Measurements from ENCODE around the gene UBAP1.
A peak's percentile ranks its signal among the peaks of the same experiment; 100 is the strongest.
"Not testable (repeated sequence)": the region's sequence is repeated elsewhere in the genome, so short reads cannot be mapped to it uniquely, and the experiment has no call there.

The UBAP1 gene

DNA sequence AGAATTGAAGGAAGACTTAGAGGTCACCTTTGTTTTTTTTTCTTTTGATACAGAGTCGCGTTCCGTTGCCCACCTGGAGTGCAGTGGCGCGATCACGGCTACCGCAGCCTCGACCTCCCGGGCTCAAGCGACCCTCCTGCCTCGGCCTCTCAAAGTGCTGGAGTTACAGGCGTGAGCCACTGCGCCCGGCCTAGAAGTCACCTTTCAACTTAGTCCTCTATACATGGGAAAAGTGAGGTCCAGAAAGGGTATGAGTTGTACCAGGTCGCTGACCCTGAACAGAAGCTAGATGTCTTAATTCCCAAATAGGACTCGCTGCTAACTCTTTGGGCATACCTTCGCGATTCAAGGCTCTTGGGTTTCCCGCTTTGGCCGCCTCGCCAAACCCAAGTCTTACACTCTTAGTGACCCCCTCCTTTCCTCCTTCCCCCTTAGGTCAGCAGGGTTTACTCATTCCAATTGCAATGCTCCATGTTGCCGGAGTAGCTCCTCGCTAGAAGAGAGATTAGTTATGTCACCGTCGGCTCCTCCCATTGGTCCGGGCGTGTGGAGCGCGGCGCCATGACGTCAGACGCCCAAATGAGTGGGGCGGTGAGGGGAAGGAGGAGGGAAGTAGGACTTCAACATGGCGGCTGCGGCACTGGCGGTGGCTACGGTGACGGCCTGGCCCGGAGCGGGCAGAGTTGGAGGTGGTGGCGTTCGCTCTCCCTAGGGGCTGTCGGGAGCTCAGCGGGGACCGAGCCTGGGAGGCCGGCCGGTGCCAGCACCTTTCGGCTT lies at the start of gene UBAP1:
UBAP1 (plus strand) TSS at position 608 of the 777 bp plus-strand sequence. CDS start 41,872 bp downstream, outside the sequence.
- DNase-seq (ENCODE audit: low spot score) = peak; percentile 98

DNA sequence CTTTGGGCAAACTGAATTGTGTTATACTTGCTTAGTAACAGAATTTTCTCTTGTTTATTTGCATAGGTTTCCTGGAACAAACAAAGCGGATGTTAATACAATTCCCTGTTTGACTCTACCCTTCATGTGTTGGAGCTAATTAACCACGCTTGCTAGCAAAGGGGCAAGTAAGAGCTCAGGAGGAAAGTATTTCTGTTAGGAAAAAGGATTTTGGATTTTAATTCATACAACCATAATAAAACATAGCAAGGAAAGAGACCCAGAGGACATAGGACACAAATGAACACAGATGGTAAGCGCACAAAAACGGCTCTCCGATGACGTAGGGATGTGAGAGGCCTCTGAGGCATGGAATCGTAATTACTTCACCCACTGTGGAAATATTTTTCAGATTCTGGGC lies 47.3 kb upstream of the UBAP1 start:
- DNase-seq (ENCODE audit: low spot score) = no peak

DNA sequence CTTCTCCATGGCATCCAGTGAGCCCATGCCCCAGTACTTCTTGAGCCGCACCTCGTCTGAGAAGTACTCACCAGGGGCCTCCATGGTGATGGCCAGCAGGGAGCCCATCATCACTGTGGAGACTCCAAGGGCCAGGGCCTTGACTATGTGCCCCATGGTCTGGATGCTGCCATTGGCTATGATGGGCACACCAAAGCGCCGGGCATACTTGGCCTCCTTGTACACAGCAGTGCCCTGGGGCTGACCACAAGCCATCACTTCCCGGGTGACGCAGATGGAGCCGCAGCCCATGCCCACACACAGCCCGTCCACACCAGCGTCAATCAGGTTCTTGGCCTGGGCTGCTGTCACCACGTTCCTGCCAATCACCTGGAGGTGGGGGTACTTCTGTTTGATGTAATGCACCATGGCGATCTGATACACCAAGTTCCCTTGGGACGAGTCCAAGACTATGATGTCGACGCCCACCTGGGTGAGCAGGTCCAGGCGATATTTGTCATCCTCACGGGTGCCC lies 45.4 kb upstream of the UBAP1 start:
- DNase-seq (ENCODE audit: low spot score) = no peak

DNA sequence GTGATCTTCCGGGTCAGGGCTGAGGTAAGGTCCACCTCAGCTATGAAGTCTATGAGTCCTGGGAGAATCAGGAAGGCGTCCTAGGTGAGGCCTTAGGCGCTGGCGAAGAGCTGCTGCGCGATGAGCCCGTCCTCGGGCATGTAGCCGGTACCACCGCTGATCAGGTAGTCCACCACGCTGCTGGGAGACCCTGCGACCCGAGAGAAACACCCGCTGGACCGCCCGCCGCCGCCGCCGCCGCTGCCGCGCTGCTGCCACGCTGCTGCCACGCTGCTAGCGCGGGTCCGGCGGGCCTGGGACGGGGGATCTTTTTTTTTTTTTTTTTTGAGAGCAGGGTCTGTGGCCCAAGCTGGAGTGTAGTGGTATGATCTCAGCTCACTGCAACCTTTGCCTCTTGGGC lies 44.3 kb upstream of the UBAP1 start:
- DNase-seq (ENCODE audit: low spot score) = no peak

DNA sequence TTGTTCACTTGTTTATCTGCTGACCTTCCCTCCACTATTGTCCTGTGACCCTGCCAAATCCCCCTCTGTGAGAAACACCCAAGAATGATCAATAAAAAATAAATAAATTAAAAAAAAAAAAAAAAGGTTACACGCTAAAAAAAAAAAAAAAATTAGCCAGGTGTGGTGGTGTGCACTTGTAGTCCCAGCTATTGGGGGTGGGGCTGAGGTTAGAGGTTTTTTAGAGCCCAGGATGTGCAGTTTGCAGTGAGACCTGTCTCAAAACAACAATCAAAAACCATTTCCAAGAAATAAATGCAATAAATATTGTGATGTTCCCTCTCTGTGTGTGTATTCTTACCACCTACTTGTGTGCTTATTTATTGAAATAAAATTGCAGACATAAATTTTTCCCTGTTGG lies 40.2 kb upstream of the UBAP1 start:
- DNase-seq (ENCODE audit: low spot score) = not testable (repeated sequence)

DNA sequence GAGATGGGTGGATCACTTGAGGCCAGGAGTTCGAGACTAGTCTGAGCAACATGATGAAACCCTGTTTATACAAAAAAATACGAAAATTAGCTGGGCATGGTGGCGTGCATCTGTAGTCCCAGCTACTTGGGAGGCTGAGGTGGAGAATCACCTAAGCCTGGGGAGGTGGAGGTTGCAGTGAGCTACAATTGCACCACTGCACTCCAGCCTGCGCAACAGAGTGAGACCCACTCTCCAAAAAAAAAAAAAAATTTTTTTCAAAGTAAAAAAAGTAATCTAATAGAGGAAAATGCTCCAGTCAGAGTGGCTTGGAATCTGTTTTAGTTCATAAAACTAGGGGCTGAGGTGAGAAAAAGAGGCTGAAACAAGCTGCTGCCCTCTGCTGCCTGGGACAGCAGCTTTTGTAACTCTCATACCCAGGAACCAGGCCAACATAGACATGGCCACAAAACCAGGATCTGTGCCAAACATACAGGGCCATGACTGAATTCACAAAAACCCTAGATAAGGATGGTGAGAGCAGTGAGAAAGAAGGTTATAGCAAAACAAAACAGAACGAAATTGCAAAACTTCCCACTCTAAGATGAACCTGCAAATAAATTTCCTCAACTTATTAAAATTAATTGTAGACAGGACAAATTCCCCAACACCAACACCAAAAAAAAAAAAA lies 39.2 kb upstream of the UBAP1 start:
- DNase-seq (ENCODE audit: low spot score) = peak; percentile 45

DNA sequence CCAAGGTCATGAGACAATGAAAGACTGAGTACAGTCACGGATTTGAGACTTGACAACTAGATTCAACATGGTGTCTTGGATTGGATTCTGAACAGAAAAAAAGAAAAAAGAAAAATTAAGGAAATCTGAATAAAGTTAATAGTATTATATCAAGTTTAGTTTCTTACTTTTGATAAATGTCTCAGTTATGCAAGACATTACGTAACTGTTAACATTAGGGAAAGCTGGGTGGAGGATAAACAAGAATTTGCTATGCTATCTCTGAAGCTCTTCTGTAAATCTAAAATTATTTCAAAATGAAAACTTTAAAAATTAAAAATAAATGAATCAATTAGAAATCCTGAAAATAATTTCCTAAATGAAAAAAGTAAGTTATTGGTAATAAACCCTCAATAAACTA lies 38.0 kb upstream of the UBAP1 start:
- no peak for DNase-seq (ENCODE audit: low spot score)

DNA sequence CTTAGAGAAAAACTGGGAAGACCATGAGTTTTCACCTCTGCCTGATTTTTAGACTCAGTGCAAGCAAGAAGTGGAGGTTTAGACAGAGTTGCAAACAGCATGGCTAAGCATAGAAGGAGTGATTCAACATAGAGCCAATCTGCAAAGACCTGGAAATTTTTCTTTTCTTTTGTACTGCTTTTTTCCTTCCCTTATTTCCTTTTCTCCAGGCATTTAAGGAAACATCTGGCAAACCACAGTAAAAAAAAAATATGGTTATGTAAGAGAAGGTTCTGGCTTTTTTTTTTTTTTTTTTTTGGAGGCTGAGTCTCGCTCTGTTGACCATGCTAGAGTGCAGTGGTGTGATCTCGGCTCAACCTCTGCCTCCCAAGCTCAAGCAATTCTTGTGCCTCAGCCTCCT lies 35.7 kb upstream of the UBAP1 start:
- DNase-seq (ENCODE audit: low spot score) = no peak

DNA sequence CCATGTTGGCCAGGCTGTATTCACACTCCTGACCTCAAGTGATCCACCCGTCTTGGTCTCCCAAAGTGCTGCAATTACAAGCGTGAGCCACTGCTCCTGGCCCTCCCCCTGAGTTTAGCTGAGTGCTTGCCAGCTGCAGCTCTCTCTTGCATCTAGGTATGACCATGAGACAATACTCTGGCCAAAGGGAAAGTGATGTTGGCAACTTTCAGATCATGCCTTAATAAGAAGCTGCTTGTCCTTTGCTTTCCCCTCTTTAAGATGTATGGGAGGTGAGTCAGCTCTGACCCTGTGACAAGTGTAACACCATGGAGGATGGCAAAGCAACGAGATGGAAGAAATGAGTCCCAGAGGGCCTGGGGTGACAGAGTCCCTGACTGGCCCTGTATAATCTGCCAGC lies 33.7 kb upstream of the UBAP1 start:
- DNase-seq (ENCODE audit: low spot score) = no peak

DNA sequence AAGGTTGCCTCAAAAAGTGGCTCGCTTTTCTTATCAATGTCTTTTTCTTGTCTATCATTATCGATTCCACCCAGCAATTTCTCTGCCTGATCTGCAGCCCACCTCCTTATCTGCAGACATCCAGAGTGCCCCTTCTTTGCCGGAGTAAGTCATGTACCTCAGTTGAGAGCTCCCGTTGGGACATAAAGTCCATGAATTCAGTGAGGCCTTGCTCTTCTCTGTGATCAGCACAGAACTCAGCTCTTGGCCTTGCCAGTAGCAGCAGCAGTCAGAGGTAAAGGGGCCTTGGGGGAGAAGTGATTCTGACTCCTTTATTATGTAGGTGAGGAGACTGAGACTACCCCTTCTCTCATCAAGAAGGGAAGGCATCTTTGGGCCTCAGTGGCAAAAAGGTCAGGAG lies 27.4 kb upstream of the UBAP1 start:
- no peak for DNase-seq (ENCODE audit: low spot score)

DNA sequence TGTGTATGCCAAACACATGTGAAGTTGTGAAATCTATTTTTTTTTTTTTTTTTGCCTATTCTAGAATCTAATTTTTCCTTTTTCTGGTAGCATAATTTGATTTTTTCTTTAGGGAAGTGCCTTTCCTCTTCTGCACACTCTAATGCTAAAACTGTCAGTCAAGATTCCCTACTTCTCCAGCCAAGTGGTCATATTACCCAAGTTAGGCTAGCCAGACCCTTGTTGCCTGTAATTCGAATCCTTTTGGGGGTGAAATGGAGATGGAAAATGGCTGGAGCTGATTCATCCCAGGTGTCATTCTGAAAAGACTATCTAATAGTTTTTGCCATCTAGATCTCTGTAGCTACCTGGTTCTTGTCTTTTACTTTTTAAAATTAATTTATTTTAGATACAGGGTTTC lies 24.8 kb upstream of the UBAP1 start:
- no peak for DNase-seq (ENCODE audit: low spot score)

DNA sequence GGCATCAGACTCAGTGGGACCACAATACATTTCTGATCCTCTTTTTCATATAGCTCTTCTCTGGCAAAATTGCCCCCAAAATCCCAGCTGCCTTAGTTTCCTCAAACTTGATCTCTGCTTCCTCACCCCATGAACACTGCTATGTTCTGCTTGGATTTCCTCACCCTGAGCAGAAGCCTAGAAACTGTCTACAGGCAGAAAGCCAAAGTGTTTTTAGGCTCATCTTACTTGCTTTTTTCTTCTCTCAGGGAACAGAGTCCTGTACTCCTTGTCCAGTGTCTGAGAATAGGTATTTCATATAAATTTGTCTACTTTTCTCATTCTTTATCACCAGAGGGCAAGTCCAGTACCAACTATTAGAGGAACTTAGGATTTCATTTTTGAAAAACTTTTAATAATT lies 21.5 kb upstream of the UBAP1 start:
- DNase-seq (ENCODE audit: low spot score) = no peak

DNA sequence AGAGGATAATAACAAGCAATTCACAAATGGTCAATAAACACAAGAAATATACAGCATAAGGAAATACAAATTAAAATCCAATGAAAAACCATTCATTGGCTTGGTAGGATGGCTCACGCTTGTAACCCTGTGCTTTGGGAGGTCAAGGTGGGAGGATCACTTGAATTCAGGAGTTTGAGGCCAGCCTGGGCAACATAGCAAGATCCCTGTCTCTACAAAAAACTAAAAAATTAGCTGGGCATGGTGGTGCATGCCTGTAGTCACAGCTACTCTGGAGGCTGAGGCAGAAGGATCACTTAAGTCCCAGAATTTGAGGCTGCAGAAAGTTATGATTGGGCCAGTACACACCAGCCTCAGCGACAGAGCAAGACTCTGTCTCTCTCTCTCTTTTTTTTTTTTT lies 20.9 kb upstream of the UBAP1 start:
- DNase-seq (ENCODE audit: low spot score) = no peak

DNA sequence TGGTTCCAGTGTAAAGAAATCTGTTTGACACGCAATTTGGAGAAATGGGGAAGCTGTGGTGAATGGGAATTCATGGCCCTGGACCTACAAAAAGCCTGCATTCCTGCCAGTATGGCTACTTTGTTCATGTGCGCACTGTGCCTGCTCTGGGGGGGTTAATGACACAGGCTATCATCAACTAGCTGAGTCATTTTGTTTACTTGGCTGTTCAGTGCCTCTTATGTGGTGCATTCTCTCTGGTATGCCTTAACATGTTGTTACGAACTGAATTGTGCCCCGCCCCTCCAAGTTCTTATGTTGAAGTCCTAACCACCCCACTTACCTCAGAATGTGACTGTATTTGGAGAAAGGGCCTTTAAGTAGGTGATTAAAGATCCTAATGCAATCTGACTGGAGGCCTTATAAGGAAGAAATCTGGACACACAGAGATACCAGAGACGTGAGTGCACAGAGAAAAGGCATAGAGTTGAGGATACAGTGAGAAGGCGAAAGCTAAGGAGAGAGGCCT lies 20.4 kb upstream of the UBAP1 start:
- no peak for DNase-seq (ENCODE audit: low spot score)

DNA sequence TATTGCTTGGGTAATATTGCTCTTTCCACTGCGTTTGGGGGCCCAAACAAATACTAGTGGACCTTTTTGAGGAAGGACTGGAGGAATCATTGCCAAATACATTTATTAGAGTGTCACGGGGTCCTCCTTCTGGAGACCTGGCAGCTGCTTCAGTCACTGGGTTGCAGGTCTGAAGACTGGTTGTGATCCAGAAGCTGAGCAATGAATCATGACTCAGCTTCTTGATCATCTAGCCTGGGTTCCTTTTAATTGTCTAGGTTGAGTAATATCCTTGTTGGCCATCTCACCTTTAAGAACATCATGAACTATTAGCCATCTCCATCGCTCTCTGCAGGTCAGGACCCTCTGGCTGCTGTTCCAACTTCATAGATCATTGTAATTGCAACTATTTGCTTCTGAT lies 15.4 kb upstream of the UBAP1 start:
- DNase-seq (ENCODE audit: low spot score) = no peak

DNA sequence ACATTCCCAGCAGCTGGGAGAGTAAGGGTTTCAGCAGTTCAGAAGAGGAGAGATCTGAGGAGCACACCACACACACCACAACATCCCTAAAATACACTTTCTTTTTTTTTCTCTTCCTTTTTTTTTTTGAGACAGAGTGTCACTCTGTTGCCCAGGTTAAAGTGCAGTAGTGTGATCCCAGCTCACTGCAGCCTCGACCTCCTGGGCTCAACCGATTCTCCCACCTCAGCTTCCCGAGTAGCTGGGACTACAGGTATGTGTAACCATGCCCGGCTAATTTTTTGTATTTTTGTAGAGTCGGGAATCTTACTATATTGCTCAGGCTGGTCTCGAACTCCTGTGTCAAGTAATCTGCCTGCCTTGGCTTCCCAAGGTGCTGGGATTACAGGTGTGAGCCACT lies 9.7 kb upstream of the UBAP1 start:
- DNase-seq (ENCODE audit: low spot score) = no peak

DNA sequence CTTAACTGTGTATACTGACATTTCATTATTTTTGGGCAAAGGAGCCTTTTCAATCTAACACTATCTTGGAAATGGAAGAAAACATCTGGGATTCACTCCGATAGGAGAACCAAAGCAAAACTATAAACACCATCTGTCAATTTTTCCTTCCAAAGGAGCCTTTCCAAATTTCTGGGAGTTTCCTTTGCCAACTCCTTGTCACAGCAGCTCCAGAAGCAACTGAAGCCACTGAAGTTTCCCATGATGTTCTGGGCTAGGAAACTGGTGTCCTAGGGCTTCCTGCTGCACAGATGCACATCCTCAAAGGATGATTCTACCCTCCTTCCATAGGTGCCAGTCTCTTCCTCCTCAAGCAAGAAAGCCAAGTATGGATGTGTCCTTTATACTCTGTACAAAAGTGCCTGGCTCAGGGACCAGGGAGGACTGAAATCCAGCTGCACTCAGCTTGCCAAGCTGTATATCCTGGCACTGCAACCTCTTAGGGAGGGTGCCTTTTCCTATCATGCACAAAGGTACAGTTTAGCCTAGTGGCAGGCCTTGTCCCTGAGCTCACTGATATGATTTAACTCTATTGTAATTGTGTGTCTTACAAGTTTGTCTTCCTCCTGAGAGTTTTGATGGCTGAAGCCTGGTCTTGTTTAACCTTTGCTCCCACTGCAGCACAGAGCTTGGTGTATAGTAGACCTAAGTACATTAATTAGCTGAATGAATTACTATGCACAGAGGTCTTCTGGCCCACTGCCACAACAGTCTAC lies 8.4 kb upstream of the UBAP1 start:
- no peak for DNase-seq (ENCODE audit: low spot score)

DNA sequence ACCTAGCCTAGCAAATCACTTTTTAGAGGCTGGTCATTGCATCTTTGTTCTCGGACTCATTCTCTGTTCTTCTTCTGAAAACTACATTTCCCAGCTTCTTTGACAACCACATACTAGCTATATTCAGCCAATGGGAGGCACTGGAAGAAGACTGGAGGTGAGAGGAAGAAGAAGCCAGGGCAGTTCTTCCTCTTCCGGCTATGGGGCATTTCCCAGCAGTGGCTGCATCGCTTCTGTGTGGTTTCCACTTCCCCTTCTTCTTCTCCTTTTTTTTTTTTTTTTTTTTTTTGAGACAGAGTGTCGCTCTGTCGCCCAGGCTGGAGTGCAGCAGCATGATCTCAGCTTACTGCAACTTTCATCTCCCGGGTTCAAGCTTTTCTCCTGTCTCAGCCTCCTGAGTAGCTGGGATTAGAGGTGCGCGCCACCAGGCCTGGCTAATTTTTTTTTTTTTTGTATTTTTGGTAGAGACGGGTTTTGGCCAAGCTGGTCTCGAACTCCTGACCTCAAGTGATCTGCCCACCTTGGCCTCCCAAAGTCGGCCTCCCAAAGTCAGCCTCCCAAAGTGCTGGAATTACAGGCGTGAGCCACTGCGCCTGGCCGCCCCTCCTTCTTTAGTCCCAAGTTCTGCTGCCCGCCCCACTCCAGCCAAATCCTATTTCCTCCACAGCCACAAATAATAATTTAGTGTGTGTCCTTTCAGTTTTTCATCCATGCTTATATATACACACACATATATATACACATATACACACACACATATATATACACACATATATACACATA lies 6.9 kb upstream of the UBAP1 start:
- no peak for DNase-seq (ENCODE audit: low spot score)

DNA sequence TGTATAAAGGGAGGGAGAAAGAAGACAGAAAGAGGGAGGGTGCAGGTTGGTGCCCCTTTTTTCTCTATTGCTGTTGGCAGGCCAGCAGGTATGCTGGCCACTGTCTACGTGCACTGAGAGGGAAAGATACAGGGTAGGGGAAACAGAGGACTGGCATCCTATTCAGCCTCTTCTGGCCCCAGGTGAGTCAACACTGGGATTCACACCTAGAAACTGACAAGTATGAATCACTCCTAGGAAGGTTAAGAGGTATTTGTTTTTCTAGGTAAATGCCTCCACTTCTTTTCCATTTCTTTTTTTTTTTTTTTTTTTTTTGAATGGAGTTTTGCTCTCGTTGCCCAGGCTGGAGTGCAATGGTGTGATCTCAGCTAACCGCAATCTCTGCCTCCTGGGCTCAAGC lies 2.8 kb upstream of the UBAP1 start:
- no peak for DNase-seq (ENCODE audit: low spot score)

DNA sequence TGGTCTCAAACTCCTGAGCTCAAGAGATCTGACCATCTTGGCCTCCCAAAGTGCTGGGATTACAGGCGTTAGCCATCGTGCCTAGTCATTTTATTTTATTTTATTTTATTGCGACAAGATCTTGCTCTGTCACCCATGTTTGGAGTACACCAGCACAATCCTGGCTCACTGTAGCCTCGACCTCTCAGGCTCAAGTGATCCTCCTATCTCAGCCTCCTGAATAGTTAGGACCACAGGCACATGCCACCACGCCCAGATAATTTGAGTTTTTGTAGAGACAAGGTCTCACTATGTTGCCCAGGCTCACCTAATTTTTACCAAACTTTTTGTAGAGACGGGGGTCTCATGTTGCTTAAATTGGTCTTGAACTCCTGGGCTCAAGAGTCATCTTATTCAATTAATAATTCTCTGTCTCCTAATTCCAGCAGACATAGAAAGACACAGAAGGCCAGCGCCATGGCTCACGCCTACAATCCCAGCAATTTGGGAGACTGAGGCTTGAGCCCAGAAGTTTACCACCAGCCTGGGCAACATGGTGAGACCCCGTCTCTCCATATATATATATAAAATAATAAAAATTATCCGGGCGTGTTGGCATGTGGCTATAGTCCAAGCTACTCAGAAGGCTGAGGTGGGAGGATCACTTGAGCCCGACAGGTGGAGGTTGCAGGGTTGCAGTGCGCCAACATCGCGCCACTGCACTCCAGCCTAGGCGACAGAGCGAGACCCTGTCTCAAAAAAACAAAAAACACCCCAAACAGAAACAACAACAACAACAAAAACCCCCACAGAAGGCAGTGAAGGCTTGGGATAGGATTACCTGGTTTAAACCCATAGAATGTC lies 1.0 kb upstream of the UBAP1 start:
- DNase-seq (ENCODE audit: low spot score) = no peak
